ENCODE measurements around the gene TOP3B. TPM values are rescaled to one million over a fixed set of nuclear protein-coding genes. Genes with fewer than 3 reads are reported as not detected.

Gene TOP3B
- total RNA-seq, 1 experiment from 2014 or later: 68.6 TPM

DNA sequence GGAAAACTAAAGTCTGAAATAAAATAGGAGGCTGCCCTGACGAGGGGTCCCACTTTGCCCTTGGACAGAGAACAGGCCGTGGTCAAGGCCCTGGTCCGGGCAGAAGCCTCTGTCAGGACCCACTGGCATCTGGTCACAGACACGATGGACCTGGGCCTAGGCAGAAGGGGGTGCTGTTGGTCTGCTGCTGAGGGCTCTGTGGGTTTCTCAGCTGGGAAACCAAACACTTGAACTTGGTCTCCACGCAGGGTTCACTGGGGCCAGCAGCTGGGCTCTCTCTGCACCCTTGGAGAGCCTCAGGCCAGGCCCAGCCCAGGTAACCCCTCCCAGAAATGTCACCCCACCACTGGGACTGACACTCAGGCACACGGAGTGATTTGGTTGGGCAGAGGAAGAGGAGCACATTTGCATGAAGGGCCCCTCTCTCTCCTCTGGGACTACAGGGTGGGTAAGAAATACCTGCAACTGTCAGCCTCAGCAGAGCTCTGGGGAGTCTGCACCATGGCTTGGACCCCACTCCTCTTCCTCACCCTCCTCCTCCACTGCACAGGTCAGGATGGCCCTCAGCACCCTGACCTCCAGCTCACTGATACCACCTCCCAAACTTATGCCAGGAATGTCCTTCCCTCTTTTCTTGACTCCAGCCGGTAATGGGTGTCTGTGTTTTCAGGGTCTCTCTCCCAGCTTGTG, 48.1 kb upstream of the TOP3B start:
- Mint-ChIP-seq H3K27me3 (ENCODE audit: low read depth) (peaks cover 96% of the 10 kb centered on the region), H3K4me3 (no peak overlapping the region), H3K27ac (no peak overlapping the region), H3K36me3 (no peaks in the 10 kb centered on the region), H3K4me1 (peaks cover 11% of the 10 kb centered on the region), H3K9me3 (no peaks in the 10 kb centered on the region)
- TF ChIP-seq TEAD4 (CRISPR knock-in tag; IDR thresholded peaks at IDR 0.05) (no peak), PRRX2 (CRISPR knock-in tag; IDR thresholded peaks at IDR 0.05) (no peak), TP53 (CRISPR knock-in tag; IDR thresholded peaks at IDR 0.05) (no peak), JUN (CRISPR knock-in tag; IDR thresholded peaks at IDR 0.05) (no peak), ZNF317 (CRISPR knock-in tag; IDR thresholded peaks at IDR 0.05; ENCODE audit: borderline replicate concordance, low read depth) (no peak), SMAD3 (CRISPR knock-in tag; IDR thresholded peaks at IDR 0.05; ENCODE audit: borderline replicate concordance) (no peak), CREM (CRISPR knock-in tag; IDR thresholded peaks at IDR 0.05) (no peak), GTF2I (CRISPR knock-in tag; conservative IDR thresholded peaks at IDR 0.05) (no peak)
- TF ChIP-seq, protein P1, sequence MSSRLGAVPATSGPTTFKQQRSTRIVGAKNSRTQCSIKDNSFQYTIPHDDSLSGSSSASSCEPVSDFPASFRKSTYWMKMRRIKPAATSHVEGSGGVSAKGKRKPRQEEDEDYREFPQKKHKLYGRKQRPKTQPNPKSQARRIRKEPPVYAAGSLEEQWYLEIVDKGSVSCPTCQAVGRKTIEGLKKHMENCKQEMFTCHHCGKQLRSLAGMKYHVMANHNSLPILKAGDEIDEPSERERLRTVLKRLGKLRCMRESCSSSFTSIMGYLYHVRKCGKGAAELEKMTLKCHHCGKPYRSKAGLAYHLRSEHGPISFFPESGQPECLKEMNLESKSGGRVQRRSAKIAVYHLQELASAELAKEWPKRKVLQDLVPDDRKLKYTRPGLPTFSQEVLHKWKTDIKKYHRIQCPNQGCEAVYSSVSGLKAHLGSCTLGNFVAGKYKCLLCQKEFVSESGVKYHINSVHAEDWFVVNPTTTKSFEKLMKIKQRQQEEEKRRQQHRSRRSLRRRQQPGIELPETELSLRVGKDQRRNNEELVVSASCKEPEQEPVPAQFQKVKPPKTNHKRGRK (CRISPR knock-in tag; IDR thresholded peaks at IDR 0.05; ENCODE audit: borderline replicate concordance): no peak
- TF ChIP-seq, protein P2, sequence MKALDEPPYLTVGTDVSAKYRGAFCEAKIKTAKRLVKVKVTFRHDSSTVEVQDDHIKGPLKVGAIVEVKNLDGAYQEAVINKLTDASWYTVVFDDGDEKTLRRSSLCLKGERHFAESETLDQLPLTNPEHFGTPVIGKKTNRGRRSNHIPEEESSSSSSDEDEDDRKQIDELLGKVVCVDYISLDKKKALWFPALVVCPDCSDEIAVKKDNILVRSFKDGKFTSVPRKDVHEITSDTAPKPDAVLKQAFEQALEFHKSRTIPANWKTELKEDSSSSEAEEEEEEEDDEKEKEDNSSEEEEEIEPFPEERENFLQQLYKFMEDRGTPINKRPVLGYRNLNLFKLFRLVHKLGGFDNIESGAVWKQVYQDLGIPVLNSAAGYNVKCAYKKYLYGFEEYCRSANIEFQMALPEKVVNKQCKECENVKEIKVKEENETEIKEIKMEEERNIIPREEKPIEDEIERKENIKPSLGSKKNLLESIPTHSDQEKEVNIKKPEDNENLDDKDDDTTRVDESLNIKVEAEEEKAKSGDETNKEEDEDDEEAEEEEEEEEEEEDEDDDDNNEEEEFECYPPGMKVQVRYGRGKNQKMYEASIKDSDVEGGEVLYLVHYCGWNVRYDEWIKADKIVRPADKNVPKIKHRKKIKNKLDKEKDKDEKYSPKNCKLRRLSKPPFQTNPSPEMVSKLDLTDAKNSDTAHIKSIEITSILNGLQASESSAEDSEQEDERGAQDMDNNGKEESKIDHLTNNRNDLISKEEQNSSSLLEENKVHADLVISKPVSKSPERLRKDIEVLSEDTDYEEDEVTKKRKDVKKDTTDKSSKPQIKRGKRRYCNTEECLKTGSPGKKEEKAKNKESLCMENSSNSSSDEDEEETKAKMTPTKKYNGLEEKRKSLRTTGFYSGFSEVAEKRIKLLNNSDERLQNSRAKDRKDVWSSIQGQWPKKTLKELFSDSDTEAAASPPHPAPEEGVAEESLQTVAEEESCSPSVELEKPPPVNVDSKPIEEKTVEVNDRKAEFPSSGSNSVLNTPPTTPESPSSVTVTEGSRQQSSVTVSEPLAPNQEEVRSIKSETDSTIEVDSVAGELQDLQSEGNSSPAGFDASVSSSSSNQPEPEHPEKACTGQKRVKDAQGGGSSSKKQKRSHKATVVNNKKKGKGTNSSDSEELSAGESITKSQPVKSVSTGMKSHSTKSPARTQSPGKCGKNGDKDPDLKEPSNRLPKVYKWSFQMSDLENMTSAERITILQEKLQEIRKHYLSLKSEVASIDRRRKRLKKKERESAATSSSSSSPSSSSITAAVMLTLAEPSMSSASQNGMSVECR (CRISPR knock-in tag; IDR thresholded peaks at IDR 0.05; ENCODE audit: borderline replicate concordance): no peak
- TF ChIP-seq, protein P3, sequence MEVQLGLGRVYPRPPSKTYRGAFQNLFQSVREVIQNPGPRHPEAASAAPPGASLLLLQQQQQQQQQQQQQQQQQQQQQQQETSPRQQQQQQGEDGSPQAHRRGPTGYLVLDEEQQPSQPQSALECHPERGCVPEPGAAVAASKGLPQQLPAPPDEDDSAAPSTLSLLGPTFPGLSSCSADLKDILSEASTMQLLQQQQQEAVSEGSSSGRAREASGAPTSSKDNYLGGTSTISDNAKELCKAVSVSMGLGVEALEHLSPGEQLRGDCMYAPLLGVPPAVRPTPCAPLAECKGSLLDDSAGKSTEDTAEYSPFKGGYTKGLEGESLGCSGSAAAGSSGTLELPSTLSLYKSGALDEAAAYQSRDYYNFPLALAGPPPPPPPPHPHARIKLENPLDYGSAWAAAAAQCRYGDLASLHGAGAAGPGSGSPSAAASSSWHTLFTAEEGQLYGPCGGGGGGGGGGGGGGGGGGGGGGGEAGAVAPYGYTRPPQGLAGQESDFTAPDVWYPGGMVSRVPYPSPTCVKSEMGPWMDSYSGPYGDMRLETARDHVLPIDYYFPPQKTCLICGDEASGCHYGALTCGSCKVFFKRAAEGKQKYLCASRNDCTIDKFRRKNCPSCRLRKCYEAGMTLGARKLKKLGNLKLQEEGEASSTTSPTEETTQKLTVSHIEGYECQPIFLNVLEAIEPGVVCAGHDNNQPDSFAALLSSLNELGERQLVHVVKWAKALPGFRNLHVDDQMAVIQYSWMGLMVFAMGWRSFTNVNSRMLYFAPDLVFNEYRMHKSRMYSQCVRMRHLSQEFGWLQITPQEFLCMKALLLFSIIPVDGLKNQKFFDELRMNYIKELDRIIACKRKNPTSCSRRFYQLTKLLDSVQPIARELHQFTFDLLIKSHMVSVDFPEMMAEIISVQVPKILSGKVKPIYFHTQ (CRISPR knock-in tag; IDR thresholded peaks at IDR 0.05): no peak
- TF ChIP-seq, protein P4, sequence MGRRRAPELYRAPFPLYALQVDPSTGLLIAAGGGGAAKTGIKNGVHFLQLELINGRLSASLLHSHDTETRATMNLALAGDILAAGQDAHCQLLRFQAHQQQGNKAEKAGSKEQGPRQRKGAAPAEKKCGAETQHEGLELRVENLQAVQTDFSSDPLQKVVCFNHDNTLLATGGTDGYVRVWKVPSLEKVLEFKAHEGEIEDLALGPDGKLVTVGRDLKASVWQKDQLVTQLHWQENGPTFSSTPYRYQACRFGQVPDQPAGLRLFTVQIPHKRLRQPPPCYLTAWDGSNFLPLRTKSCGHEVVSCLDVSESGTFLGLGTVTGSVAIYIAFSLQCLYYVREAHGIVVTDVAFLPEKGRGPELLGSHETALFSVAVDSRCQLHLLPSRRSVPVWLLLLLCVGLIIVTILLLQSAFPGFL (CRISPR knock-in tag; IDR thresholded peaks at IDR 0.05; ENCODE audit: borderline replicate concordance): no peak
- TF ChIP-seq, protein P5, sequence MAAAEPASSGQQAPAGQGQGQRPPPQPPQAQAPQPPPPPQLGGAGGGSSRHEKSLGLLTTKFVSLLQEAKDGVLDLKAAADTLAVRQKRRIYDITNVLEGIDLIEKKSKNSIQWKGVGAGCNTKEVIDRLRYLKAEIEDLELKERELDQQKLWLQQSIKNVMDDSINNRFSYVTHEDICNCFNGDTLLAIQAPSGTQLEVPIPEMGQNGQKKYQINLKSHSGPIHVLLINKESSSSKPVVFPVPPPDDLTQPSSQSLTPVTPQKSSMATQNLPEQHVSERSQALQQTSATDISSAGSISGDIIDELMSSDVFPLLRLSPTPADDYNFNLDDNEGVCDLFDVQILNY (CRISPR knock-in tag; IDR thresholded peaks at IDR 0.05): no peak
- TF ChIP-seq, protein P6, sequence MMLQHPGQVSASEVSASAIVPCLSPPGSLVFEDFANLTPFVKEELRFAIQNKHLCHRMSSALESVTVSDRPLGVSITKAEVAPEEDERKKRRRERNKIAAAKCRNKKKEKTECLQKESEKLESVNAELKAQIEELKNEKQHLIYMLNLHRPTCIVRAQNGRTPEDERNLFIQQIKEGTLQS (CRISPR knock-in tag; conservative IDR thresholded peaks at IDR 0.05): no peak
- TF ChIP-seq, protein P7, sequence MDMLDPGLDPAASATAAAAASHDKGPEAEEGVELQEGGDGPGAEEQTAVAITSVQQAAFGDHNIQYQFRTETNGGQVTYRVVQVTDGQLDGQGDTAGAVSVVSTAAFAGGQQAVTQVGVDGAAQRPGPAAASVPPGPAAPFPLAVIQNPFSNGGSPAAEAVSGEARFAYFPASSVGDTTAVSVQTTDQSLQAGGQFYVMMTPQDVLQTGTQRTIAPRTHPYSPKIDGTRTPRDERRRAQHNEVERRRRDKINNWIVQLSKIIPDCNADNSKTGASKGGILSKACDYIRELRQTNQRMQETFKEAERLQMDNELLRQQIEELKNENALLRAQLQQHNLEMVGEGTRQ (CRISPR knock-in tag; IDR thresholded peaks at IDR 0.05): no peak
- CTCF ChIA-PET: interaction anchor here (0.7 to 5.9 kb wide), 19 partner anchors 9 to 312 kb away, joined by 3 to 25 read pairs (median 4); partner anchors contain the start of gene TOP3B
- POLR2A ChIA-PET: no interaction called here
- DNase-seq (ENCODE audit: low spot score): peak; percentile 51
- ATAC-seq: peak; percentile 76
